Hepatocyte (in vitro differentiated cells): ENCODE data around the gene SOBP. TPM values are rescaled to one million over a fixed set of nuclear protein-coding genes. Genes with fewer than 3 reads are reported as not detected.
"Not testable (repeated sequence)": the region's sequence is repeated elsewhere in the genome, so short reads cannot be mapped to it uniquely, and the experiment has no call there.

ENCODE experiments used
- DNase-seq: peaks from one replicate; pipeline ENCODE4 v3.0.0-alpha.2; 2016; ENCODE audit warnings: low spot score
- H2AFZ ChIP-seq: fragments of 200-600 bp; sonication (generic); 2 replicates; pipeline ENCODE4 v1.6.0; 2016; ENCODE audit warnings: antibody characterized with exemption, mild to moderate bottlenecking
- H3K27ac ChIP-seq: fragments of 200-600 bp; sonication (generic); 2 replicates; pipeline ENCODE4 v1.5.1; 2016; ENCODE audit warnings: mild to moderate bottlenecking
- H3K27me3 ChIP-seq: fragments of 200-600 bp; sonication (generic); 2 replicates; pipeline ENCODE4 v1.6.1; 2016
- H3K36me3 ChIP-seq: fragments of 200-600 bp; sonication (generic); replicated peaks from 2 replicates; pipeline ENCODE4 v1.5.1; 2016; ENCODE audit warnings: low read depth; ENCODE audit not compliant: insufficient read depth
- H3K4me1 ChIP-seq: fragments of 200-600 bp; sonication (generic); 2 replicates; pipeline ENCODE4 v1.5.1; 2016; ENCODE audit warnings: mild to moderate bottlenecking, moderate library complexity; ENCODE audit not compliant: insufficient read depth
- H3K4me2 ChIP-seq: fragments of 200-600 bp; sonication (generic); 2 replicates; pipeline ENCODE4 v1.6.0; 2016
- H3K4me3 ChIP-seq: fragments of 200-600 bp; sonication (generic); 2 replicates; pipeline ENCODE4 v1.5.1; 2016; ENCODE audit warnings: mild to moderate bottlenecking
- H3K79me2 ChIP-seq: fragments of 200-600 bp; sonication (generic); 2 replicates; pipeline ENCODE4 v1.6.0; 2017; ENCODE audit warnings: mild to moderate bottlenecking
- H3K9me2 ChIP-seq: fragments of 200-600 bp; sonication (generic); replicated peaks from 2 replicates; pipeline ENCODE4 v1.6.0; 2017; ENCODE audit warnings: mild to moderate bottlenecking; ENCODE audit not compliant: insufficient read depth
- H3K9me3 ChIP-seq: fragments of 200-600 bp; sonication (generic); 2 replicates; pipeline ENCODE4 v1.5.1; 2016; ENCODE audit warnings: low read depth, mild to moderate bottlenecking
- H4K20me1 ChIP-seq: fragments of 200-600 bp; sonication (generic); 2 replicates; pipeline ENCODE4 v1.6.0; 2016; ENCODE audit warnings: mild to moderate bottlenecking; ENCODE audit not compliant: insufficient read depth, poor library complexity, severe bottlenecking
- EZH2 ChIP-seq: fragments of 200-600 bp; sonication (generic); IDR thresholded peaks from 2 replicates; pipeline ENCODE4 v1.6.1; 2016; ENCODE audit warnings: antibody characterized with exemption, mild to moderate bottlenecking, borderline replicate concordance
- EZH2phosphoT487 ChIP-seq: fragments of 200-600 bp; sonication (generic); IDR thresholded peaks from one replicate; pipeline ENCODE4 v1.6.1; 2018; ENCODE audit warnings: antibody characterized with exemption, mild to moderate bottlenecking, low read depth, moderate library complexity; ENCODE audit not compliant: unreplicated experiment, severe bottlenecking
- WGBS: methylation state at CpG from one replicate; pipeline ENCODE4 v1.1.6; 2016; ENCODE audit warnings: low lambda C conversion rate; ENCODE audit errors: missing lambda C conversion rate; 5-methylcytosine and 5-hydroxymethylcytosine counted together
- polyA plus RNA-seq: library from polyadenylated mRNA; unstranded; fragments of >200 nt; fragmentation: Nextera tagmentation; extraction: Ambion mirVana; gene quantifications from 2 replicates; pipeline ENCODE4 v1.2.1, GENCODE V29; 2016
- total RNA-seq: library from RNA; depleted of rRNA; stranded (reverse); fragments of >200 nt; gene quantifications from 2 replicates; pipeline ENCODE4 v1.2.3, GENCODE V29; 2014
- TF ChIP-seq, protein P1 (sequence below): fragments of 200-600 bp; sonication (generic); IDR thresholded peaks from 2 replicates; pipeline ENCODE4 v1.5.1; 2016; ENCODE audit warnings: antibody characterized with exemption, mild to moderate bottlenecking; ENCODE audit not compliant: poor library complexity

SOBP gene
- total and polyA plus RNA-seq, 2 experiments from 2014 or later, result 2.1 to 2.2 TPM

DNA sequence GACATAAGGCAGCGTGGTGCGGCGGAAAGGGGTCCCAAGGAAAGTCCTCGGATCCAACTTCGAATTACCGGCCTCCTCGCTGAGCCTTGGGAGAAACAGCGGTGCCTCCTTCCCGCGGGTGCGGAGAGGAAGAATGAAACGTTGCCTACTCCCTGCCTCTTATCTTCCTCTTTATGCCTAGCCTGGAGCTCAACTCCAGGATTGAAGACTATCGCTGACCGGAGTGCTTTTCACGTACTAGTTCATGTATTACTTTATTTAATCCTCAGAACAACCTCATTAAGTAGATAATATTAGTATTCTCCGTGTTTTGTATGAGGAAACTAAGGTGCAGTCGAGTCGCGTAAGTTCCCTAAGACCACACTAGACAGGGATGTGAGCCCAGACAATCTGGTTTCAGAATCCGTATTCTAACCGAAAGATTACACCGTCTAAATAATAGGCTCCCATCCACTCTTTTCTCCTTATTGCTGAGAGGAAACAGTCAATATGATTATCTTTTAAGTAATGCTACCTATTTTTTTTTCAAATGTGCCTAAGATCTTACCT is 29.8 kb upstream of the SOBP start:
- Histone ChIP-seq H3K4me3 (peak overlapping the region; percentile 53), H3K27me3 (no peaks in the 10 kb centered on the region), H2AFZ (peak overlapping the region; percentile 81), H3K27ac (peak overlapping the region; percentile 83), H3K4me2 (peak overlapping the region; percentile 83), H3K79me2 (peaks cover 29% of the 10 kb centered on the region), H3K4me1 (no peaks in the 10 kb centered on the region), H3K36me3 (no peaks in the 10 kb centered on the region), H3K9me3 (no peaks in the 10 kb centered on the region), H3K9me2 (no peaks in the 10 kb centered on the region), H4K20me1 (no peaks in the 10 kb centered on the region)
- WGBS, result 33% methylated on average over 22 of the region's 22 CpGs
- no peak for TF ChIP-seq EZH2phosphoT487
- TF ChIP-seq, protein P1, sequence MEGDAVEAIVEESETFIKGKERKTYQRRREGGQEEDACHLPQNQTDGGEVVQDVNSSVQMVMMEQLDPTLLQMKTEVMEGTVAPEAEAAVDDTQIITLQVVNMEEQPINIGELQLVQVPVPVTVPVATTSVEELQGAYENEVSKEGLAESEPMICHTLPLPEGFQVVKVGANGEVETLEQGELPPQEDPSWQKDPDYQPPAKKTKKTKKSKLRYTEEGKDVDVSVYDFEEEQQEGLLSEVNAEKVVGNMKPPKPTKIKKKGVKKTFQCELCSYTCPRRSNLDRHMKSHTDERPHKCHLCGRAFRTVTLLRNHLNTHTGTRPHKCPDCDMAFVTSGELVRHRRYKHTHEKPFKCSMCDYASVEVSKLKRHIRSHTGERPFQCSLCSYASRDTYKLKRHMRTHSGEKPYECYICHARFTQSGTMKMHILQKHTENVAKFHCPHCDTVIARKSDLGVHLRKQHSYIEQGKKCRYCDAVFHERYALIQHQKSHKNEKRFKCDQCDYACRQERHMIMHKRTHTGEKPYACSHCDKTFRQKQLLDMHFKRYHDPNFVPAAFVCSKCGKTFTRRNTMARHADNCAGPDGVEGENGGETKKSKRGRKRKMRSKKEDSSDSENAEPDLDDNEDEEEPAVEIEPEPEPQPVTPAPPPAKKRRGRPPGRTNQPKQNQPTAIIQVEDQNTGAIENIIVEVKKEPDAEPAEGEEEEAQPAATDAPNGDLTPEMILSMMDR, result no peak
- TF ChIP-seq EZH2, result no peak
- DNase-seq, result no peak

DNA sequence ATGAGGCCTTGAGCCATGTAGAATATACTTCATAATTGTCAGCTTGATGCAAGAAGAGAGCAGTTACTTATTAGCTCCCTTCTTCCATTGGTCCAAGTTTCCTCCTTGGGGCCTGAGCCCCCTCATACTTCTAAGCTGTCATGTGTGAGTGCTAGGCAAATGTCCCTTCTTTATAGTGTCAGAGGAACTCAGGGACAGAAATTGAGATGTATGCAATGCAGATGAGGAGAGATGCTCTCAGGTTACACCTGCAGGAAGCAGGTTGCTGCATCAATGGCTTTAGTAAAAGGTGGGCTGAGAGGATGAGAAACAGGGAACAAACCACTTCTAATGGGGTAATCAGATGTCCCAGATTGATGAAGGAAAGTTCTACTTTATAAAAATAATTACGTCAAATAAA is 23.9 kb upstream of the SOBP start:
- no peak overlapping the region for H3K27ac ChIP-seq
- H3K4me1 ChIP-seq, result no peaks in the 10 kb centered on the region
- no peaks in the 10 kb centered on the region for H3K27me3 ChIP-seq
- H3K4me3 ChIP-seq, result no peak overlapping the region
- H3K4me2 ChIP-seq, result no peak overlapping the region
- no peaks in the 10 kb centered on the region for H3K9me2 ChIP-seq
- no peak overlapping the region for H2AFZ ChIP-seq
- 88% methylated on average over 1 of the region's 1 CpG for whole genome bisulfite sequencing
- no peaks in the 10 kb centered on the region for H3K79me2 ChIP-seq
- no peaks in the 10 kb centered on the region for H3K9me3 ChIP-seq
- TF ChIP-seq EZH2phosphoT487 (no peak), EZH2 (no peak)
- TF ChIP-seq, protein P1, result no peak
- DNase-seq, result no peak
- no peaks in the 10 kb centered on the region for H3K36me3 ChIP-seq
- H4K20me1 ChIP-seq, result no peaks in the 10 kb centered on the region

DNA sequence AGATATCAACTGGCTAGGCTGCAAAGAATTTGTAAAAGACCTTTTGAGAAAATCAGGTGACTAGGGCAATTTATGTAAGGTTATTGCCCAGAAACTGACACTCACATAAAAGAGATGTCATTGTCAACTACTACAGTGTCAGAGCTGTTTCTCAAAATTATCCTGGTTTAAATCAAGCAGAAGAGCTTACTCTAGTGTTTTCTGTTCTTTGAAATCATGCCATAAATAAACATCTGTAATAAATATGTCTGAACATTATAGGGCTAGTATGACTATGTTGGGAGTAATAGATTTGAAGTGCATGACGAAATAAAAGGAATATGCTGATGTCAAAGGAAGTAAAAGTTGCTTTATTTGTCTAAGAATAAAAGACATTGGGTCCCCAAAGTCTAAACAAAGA is 19.6 kb upstream of the SOBP start:
- Histone ChIP-seq H2AFZ (no peak overlapping the region), H3K4me3 (no peak overlapping the region), H3K4me2 (no peak overlapping the region), H3K27me3 (no peaks in the 10 kb centered on the region), H3K79me2 (no peaks in the 10 kb centered on the region), H3K4me1 (no peaks in the 10 kb centered on the region), H3K36me3 (no peaks in the 10 kb centered on the region), H4K20me1 (no peaks in the 10 kb centered on the region), H3K9me3 (no peaks in the 10 kb centered on the region), H3K27ac (no peak overlapping the region), H3K9me2 (no peaks in the 10 kb centered on the region)
- no peak for DNase-seq
- 88% methylated on average over 1 of the region's 1 CpG for WGBS
- TF ChIP-seq EZH2phosphoT487 (no peak), EZH2 (no peak)
- TF ChIP-seq, protein P1, result no peak

DNA sequence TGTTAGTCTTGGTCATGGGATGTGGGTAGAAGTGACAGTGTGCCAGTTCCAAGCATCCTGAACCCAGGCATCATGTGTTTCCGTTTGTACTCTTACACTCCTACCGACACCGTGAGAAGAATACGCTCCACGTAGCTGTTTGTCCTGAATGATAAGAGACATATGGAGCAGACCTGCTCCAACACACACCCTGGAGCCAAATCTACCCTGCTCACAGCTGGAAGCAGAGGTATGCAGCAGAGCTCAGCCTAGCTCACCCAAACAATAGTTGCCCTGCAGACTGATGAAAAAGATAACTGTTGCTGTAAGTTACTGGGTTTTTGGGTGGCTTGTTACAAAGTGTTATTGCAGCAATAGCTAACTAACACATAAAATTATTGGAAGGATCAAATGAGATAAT is 16.3 kb upstream of the SOBP start:
- Histone ChIP-seq H3K27ac (no peak overlapping the region), H4K20me1 (no peaks in the 10 kb centered on the region), H3K4me2 (no peak overlapping the region), H3K9me3 (no peaks in the 10 kb centered on the region), H3K4me1 (no peaks in the 10 kb centered on the region), H3K36me3 (no peaks in the 10 kb centered on the region), H3K27me3 (no peaks in the 10 kb centered on the region), H3K4me3 (no peak overlapping the region), H3K9me2 (no peaks in the 10 kb centered on the region), H2AFZ (no peak overlapping the region), H3K79me2 (no peaks in the 10 kb centered on the region)
- no peak for DNase-seq
- TF ChIP-seq, protein P1, result no peak
- TF ChIP-seq EZH2 (no peak), EZH2phosphoT487 (no peak)
- WGBS, result 23% methylated on average over 5 of the region's 5 CpGs

DNA sequence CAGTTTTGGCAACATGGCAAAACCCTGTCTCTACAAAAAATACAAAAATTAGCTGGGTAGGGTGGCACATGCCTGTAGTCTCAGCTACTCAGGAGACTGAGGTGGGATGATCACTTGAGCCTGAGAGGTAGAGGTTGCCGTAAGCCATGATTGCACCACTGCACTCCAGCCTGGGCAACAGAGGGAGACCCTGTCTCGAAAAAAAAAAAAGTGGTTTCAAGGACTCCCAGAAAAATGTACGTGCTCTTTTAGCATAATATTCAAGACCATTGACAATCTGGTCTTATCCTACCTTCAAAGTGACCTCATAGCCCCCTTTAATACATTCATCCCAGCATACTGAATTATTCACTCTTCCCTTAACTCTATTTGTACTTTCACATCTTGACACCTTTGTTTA is 14.6 kb upstream of the SOBP start:
- not testable (repeated sequence) for H3K4me2 ChIP-seq, H3K79me2 ChIP-seq, H3K27ac ChIP-seq, H4K20me1 ChIP-seq, H3K36me3 ChIP-seq, H3K4me3 ChIP-seq, H3K9me3 ChIP-seq, H3K27me3 ChIP-seq, DNase-seq, H2AFZ ChIP-seq, H3K4me1 ChIP-seq, H3K9me2 ChIP-seq
- WGBS, result 91% methylated on average over 3 of the region's 3 CpGs
